Peyer's patch (tissue), 4 donors: ENCODE measurements around the gene APLN. TPM values are rescaled to one million over a fixed set of nuclear protein-coding genes. Genes with fewer than 3 reads are reported as not detected.

ENCODE experiments used
- DNase-seq, 3 donors: peaks; one replicate each; pipeline ENCODE4 v3.0.0-alpha.2; 2017 to 2019
- H3K27ac ChIP-seq, 4 donors: fragments of 200-600 bp; sonication (generic); one replicate each; pipeline ENCODE4 v1.5.1; 2016 to 2019
- H3K27me3 ChIP-seq, 2 donors: fragments of 200-600 bp; sonication (generic); one replicate each; pipeline ENCODE4 v1.5.1; 2019
- H3K36me3 ChIP-seq, 3 donors: fragments of 200-600 bp; sonication (generic); one replicate each; pipeline ENCODE4 v1.5.1; 2016 to 2019
- H3K4me1 ChIP-seq, 4 donors: fragments of 200-600 bp; sonication (generic); one replicate each; pipeline ENCODE4 v1.5.1; 2016 to 2019
- H3K4me3 ChIP-seq, 4 donors: fragments of 200-600 bp; sonication (generic); 1 replicate in 3 of 4; 2 replicates in 1 of 4; pipeline ENCODE4 v1.5.1; 2016 to 2019; ENCODE audit warnings: mild to moderate bottlenecking in 1 of 4
- H3K9me3 ChIP-seq, 4 donors: fragments of 200-600 bp; sonication (generic); one replicate each; pipeline ENCODE4 v1.5.1; 2016 to 2019; ENCODE audit warnings: mild to moderate bottlenecking in 1 of 4
- CTCF ChIP-seq, 6 experiments: fragments of 450-650 bp in 4 of 6; fragments of 200-600 bp in 2 of 6; sonication (generic) in 1 of 6; IDR thresholded peaks; one replicate each; pipeline ENCODE4 v1.5.1; 2017 to 2019; ENCODE audit warnings: antibody characterized with exemption in 6 of 6, mild to moderate bottlenecking in 3 of 6, moderate library complexity in 1 of 6
- POLR2A ChIP-seq, 2 donors: fragments of 450-650 bp; IDR thresholded peaks; one replicate each; pipeline ENCODE4 v1.5.1; 2017; ENCODE audit warnings: antibody characterized with exemption in 2 of 2, mild to moderate bottlenecking in 2 of 2, moderate library complexity in 2 of 2
- total RNA-seq, 4 donors: library from RNA; depleted of rRNA; stranded (reverse); fragments of >200 nt; gene quantifications; one replicate each; pipeline ENCODE4 v1.1.0, GENCODE V29; 2016

APLN gene
- total RNA-seq, 4 donors from 2014 or later: 0.27 to 0.35 TPM; not detected in 2

GRCh38 chrX:129693354-129693753 is 38.6 kb upstream of the APLN start:
- Histone ChIP-seq H3K9me3 (no peaks in the 10 kb centered on the region), H3K36me3 (no peaks in the 10 kb centered on the region), H3K4me1 (no peaks in the 10 kb centered on the region), H3K4me3 (no peak overlapping the region), H3K27ac (no peak overlapping the region), H3K27me3 (no peaks in the 10 kb centered on the region)
- no peak for DNase-seq
- TF ChIP-seq POLR2A (IDR thresholded peaks at IDR 0.05) (no peak), CTCF (IDR thresholded peaks at IDR 0.05) (no peak)

- no peak overlapping the region for H3K4me3 ChIP-seq
- no peaks in the 10 kb centered on the region for H3K4me1 ChIP-seq
- no peak for TF ChIP-seq POLR2A (IDR thresholded peaks at IDR 0.05)
- TF ChIP-seq CTCF (IDR thresholded peaks at IDR 0.05): no peak
- no peaks in the 10 kb centered on the region for H3K9me3 ChIP-seq
- no peaks in the 10 kb centered on the region for H3K36me3 ChIP-seq
- no peak overlapping the region for H3K27ac ChIP-seq
- H3K27me3 ChIP-seq: no peaks in the 10 kb centered on the region
- DNase-seq: no peak
Observed at GRCh38 chrX:129690435-129690834, 35.7 kb upstream of the APLN start.

DNA sequence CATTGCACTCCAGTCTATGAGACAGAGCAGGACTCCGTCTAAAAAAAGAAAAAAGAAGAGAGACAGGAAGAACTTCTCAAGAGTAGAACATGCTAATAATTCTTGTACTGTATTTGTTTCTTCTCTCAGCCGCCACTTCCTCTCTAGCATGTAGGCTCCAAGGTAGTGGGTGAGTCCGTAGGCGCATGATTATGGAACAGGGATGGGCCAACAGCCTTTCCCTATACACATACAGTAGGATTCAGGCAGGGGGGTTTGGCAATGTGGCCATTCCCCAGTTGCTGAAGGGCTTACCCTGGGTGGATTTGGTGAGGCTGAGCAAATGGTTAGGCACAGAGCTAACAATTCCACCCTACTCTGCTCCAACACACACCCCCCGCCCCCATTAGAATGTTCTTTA is 35.0 kb upstream of the APLN start:
- no peak for DNase-seq
- no peaks in the 10 kb centered on the region for H3K36me3 ChIP-seq
- H3K4me3 ChIP-seq: no peak overlapping the region
- H3K4me1 ChIP-seq: no peaks in the 10 kb centered on the region
- H3K27ac ChIP-seq: no peak overlapping the region
- H3K9me3 ChIP-seq: no peaks in the 10 kb centered on the region
- TF ChIP-seq POLR2A (IDR thresholded peaks at IDR 0.05): no peak
- no peak for TF ChIP-seq CTCF (IDR thresholded peaks at IDR 0.05)
- no peaks in the 10 kb centered on the region for H3K27me3 ChIP-seq

DNA sequence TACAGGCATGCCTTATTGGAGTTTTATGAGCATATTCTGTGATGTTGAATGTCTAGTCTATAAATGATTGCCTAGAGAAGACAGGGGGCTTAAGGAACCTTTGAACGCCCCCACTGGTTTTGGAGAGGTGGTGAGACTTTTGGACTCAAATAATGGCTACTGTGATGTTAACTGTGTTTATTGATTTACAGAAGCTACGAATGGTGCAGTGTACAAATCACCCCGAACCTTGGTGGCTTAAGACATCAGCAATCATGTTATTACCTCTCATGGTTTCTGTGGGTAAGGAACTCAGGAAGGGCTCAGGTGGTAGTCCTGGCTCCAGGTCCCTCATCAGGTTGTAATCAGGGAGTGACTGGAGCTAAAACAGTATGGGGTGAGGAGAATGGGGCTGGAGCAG is 33.3 kb upstream of the APLN start:
- TF ChIP-seq CTCF (IDR thresholded peaks at IDR 0.05): no peak
- TF ChIP-seq POLR2A (IDR thresholded peaks at IDR 0.05): no peak
- Histone ChIP-seq H3K4me1 (no peaks in the 10 kb centered on the region), H3K27ac (no peak overlapping the region), H3K4me3 (no peak overlapping the region), H3K36me3 (no peaks in the 10 kb centered on the region), H3K27me3 (no peaks in the 10 kb centered on the region), H3K9me3 (no peaks in the 10 kb centered on the region)
- no peak for DNase-seq

DNA sequence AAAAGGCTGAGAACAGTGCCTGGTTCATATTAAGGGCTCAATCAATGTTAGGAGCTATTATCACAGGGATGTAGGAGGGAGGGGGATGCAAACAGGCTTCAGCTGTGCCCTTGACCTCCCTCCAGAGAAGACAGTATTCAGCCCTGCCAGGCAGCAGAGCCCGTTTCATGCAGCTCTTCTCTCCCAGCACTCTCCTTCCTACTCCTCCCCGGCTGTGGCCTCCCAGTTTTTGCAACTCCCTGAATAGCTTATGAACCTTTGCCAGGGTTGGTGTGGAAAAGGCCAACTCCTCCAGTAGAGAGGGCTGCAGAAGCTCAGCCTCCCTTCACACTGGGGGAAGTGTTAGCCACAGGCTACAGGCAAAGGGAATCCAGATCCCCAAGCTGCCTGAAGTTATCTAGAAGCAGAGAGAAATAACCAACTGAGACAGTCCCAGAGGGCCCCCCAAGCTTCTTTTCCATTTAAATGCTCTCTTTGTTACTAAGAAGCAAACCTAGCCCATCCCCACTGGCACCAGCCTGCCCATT is 31.7 kb upstream of the APLN start:
- TF ChIP-seq CTCF (IDR thresholded peaks at IDR 0.05) (no peak), POLR2A (IDR thresholded peaks at IDR 0.05) (no peak)
- Histone ChIP-seq H3K4me1 (no peaks in the 10 kb centered on the region), H3K4me3 (no peak overlapping the region), H3K27me3 (no peaks in the 10 kb centered on the region), H3K36me3 (no peaks in the 10 kb centered on the region), H3K9me3 (no peaks in the 10 kb centered on the region), H3K27ac (no peak overlapping the region)
- no peak for DNase-seq

- Histone ChIP-seq H3K9me3 (no peaks in the 10 kb centered on the region), H3K27me3 (no peaks in the 10 kb centered on the region), H3K27ac (no peak overlapping the region), H3K4me1 (peaks cover 0 to 7% (median 0%) of the 10 kb centered on the region in 4 donors), H3K36me3 (no peaks in the 10 kb centered on the region), H3K4me3 (no peak overlapping the region)
- TF ChIP-seq POLR2A (IDR thresholded peaks at IDR 0.05) (no peak), CTCF (IDR thresholded peaks at IDR 0.05) (no peak)
- DNase-seq: no peak
Observed at GRCh38 chrX:129682979-129683378, 28.2 kb upstream of the APLN start.
